Lower lobe of right lung (tissue), 2 donors: ENCODE results near the gene PTPRG. TPM values are rescaled to one million over a fixed set of nuclear protein-coding genes. Genes with fewer than 3 reads are reported as not detected.

Source experiments
- ATAC-seq, 2 donors: fragments of 200-7000 bp; cut with Tn5 transposase; one replicate each; pipeline ENCODE4 v1.9.1; 2020 to 2022; ENCODE audit warnings: mild to moderate bottlenecking in 2 of 2, moderate library complexity in 2 of 2
- DNase-seq: peaks from one replicate; pipeline ENCODE4 v3.0.0-alpha.2; 2020
- H3K27ac ChIP-seq: fragments of 200-600 bp; one replicate; pipeline ENCODE4 v1.8.0; 2022
- H3K27me3 ChIP-seq: fragments of 200-600 bp; one replicate; pipeline ENCODE4 v1.8.0; 2022; ENCODE audit warnings: low read depth
- H3K36me3 ChIP-seq: fragments of 200-600 bp; one replicate; pipeline ENCODE4 v1.8.0; 2022; ENCODE audit warnings: mild to moderate bottlenecking
- H3K4me1 ChIP-seq: fragments of 200-600 bp; one replicate; pipeline ENCODE4 v1.8.0; 2022
- H3K4me3 ChIP-seq: fragments of 200-600 bp; one replicate; pipeline ENCODE4 v1.8.0; 2022; ENCODE audit warnings: mild to moderate bottlenecking
- H3K9me3 ChIP-seq: fragments of 200-600 bp; one replicate; pipeline ENCODE4 v1.8.0; 2022
- intact Hi-C: fragments of 100-400 bp; cut with DNase I; formaldehyde crosslinking; loops from one replicate; pipeline ENCODE4 v1.11.0; 2022
- total RNA-seq: library from RNA; stranded (reverse); fragmentation: NEBNext Ultra II Directional; extraction: Animal tissue kit (Norgen Biotek cat#: 25700); gene quantifications from one replicate; pipeline ENCODE4 v1.2.1, GENCODE V29; 2021
- TF ChIP-seq, protein P1 (sequence below): fragments of 200-600 bp; IDR thresholded peaks from one replicate; pipeline ENCODE4 v1.8.0; 2022; ENCODE audit warnings: antibody characterized with exemption, mild to moderate bottlenecking
- donor health status: DM: no; HTN: yes; CAD: no; lungs with severe emphysema.

The PTPRG gene
- total RNA-seq, 1 donor from 2014 or later, result 67.6 TPM

DNA sequence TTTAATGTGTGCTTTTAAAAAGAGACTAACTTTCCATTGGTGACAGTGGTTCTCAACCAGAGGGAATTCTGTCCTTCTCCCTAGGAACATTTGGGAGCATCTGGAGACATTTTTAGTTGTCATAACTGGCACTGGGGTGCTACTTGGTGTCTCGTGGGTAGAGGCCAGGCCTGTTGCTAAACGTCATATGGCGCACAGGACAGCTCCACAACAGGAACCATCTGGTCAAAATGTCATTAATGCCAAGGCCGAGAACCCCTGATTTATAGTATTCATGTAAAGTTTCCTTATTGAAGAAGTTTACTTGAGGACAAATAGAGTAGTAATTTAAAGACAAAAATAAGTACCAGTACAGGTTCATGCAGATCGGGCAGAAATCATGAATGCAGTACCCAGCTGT is 647.7 kb downstream of the PTPRG start:
- intact Hi-C loops, result loop anchor here (10.0 kb wide), 1 partner anchor 346 kb away; no protein-coding TSS in a partner anchor
- no peaks in the 10 kb centered on the region for H3K4me1 ChIP-seq
- H3K36me3 ChIP-seq, result no peaks in the 10 kb centered on the region
- no peak overlapping the region for H3K4me3 ChIP-seq
- H3K27me3 ChIP-seq, result no peaks in the 10 kb centered on the region
- no peak for DNase-seq
- no peak for ATAC-seq
- no peaks in the 10 kb centered on the region for H3K9me3 ChIP-seq
- TF ChIP-seq, protein P1, sequence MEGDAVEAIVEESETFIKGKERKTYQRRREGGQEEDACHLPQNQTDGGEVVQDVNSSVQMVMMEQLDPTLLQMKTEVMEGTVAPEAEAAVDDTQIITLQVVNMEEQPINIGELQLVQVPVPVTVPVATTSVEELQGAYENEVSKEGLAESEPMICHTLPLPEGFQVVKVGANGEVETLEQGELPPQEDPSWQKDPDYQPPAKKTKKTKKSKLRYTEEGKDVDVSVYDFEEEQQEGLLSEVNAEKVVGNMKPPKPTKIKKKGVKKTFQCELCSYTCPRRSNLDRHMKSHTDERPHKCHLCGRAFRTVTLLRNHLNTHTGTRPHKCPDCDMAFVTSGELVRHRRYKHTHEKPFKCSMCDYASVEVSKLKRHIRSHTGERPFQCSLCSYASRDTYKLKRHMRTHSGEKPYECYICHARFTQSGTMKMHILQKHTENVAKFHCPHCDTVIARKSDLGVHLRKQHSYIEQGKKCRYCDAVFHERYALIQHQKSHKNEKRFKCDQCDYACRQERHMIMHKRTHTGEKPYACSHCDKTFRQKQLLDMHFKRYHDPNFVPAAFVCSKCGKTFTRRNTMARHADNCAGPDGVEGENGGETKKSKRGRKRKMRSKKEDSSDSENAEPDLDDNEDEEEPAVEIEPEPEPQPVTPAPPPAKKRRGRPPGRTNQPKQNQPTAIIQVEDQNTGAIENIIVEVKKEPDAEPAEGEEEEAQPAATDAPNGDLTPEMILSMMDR, result no peak
- no peak overlapping the region for H3K27ac ChIP-seq

DNA sequence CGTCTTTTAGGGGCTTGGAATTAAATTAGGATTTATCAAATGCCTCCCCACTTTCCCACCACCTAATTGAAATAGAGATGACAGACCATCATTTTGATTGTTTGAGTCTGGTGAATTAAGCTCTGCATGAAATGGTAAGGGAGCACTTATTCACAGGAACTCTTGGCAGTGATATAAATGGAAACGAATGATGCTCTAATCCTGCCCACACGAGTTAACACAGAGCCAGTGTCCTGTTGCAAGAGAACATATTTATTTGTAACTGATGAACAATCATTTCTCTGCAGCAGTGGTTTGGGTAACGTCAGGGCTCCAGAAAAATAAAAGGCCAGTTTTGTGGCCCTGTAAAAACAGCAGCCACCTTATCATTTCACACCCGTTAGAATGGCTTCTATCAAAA is 648.6 kb downstream of the PTPRG start:
- H3K4me1 ChIP-seq, result no peaks in the 10 kb centered on the region
- intact Hi-C loops, result no loop called here
- no peaks in the 10 kb centered on the region for H3K9me3 ChIP-seq
- no peak overlapping the region for H3K27ac ChIP-seq
- TF ChIP-seq, protein P1, result no peak
- ATAC-seq, result no peak
- DNase-seq, result no peak
- H3K4me3 ChIP-seq, result no peak overlapping the region
- H3K36me3 ChIP-seq, result no peaks in the 10 kb centered on the region
- H3K27me3 ChIP-seq, result no peaks in the 10 kb centered on the region

DNA sequence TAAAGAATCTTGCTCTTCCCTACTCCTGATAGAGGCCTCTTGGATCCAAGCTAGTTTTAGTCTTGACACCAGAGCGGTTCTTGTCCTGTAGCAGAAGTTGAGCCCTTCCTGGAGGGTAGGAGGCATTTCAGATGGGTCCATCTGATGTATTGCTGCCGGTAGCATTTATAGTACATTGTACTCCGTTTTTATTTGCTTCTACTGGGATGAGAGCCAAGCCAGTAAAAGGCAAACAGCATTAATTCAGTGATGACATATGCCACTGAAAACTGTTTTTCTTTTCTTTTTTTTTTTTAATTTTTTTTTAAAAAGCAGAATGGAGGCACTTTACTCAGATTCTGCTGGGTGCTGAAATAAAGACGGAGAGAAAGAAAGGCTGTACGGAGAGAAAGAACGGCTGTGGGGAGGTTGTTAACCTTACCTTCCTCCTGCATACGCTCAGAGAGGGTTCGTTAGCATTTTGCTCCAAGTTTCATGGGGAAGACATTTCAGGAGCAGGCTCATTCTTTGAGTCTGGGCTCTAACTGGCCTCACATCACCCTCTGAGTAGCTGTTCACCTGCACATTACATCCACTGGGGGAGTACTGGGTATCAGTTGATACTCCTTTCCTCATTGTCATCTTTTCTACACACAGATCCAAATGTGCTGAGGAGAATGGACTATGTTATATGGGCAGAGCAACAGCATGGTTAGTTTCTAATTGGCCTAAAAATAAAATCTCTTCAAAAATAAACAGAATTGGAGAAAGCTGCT is 650.5 kb downstream of the PTPRG start:
- Histone ChIP-seq H3K4me3 (no peak overlapping the region), H3K27me3 (no peaks in the 10 kb centered on the region), H3K4me1 (no peaks in the 10 kb centered on the region), H3K27ac (no peak overlapping the region), H3K36me3 (no peaks in the 10 kb centered on the region), H3K9me3 (no peaks in the 10 kb centered on the region)
- no peak for DNase-seq
- intact Hi-C loops, result no loop called here
- ATAC-seq, result no peak
- TF ChIP-seq, protein P1, result no peak

DNA sequence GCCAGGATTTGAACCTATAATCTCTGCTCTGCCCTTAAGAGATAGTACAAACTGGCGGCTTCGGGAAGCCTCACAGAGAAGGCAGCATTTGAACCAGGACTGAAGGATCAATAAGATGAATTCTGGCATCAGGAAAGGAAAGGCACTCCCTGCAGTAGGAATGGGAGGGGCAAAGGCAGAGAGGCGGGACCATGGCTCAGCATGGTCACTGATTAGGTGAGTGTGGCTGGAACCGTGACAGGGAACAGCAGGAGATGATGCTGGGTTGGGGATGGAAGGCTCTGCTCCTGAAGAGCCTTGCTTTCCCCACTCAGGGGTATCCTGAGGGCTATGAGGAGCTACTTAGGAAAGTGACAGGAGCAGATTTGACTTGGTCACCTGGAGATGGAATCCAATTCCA is 653.5 kb downstream of the PTPRG start:
- Histone ChIP-seq H3K27me3 (no peaks in the 10 kb centered on the region), H3K36me3 (peaks cover 16% of the 10 kb centered on the region), H3K4me3 (no peak overlapping the region), H3K4me1 (no peaks in the 10 kb centered on the region), H3K9me3 (no peaks in the 10 kb centered on the region), H3K27ac (no peak overlapping the region)
- TF ChIP-seq, protein P1, result no peak
- intact Hi-C loops, result no loop called here
- ATAC-seq (no peak), DNase-seq (no peak)

- Histone ChIP-seq H3K27me3 (no peaks in the 10 kb centered on the region), H3K4me1 (no peaks in the 10 kb centered on the region), H3K4me3 (no peak overlapping the region), H3K36me3 (peaks cover 32% of the 10 kb centered on the region), H3K27ac (no peak overlapping the region), H3K9me3 (no peaks in the 10 kb centered on the region)
- ATAC-seq, result no peak
- DNase-seq, result no peak
- TF ChIP-seq, protein P1, result no peak
- intact Hi-C loops, result no loop called here
Observed at GRCh38 chr3:62220616-62221015, 659.2 kb downstream of the PTPRG start.
